Smooth muscle cell (in vitro differentiated cells): ENCODE data around the gene AHCYL1. TPM values are rescaled to one million over a fixed set of nuclear protein-coding genes. Genes with fewer than 3 reads are reported as not detected.

Experiments
- DNase-seq: peaks from one replicate; lab custom pipeline; 2025; ENCODE audit not compliant: unreplicated experiment; lab: John Stamatoyannopoulos, UW
- H2AFZ ChIP-seq: fragments of 200-600 bp; sonication (generic); 2 replicates; pipeline ENCODE4 v1.6.0; 2016; ENCODE audit warnings: antibody characterized with exemption, low read depth, mild to moderate bottlenecking
- H3F3A ChIP-seq: fragments of 200-600 bp; sonication (generic); 2 replicates; pipeline ENCODE4 v1.6.0; 2017; ENCODE audit warnings: antibody characterized with exemption, low read depth
- H3K27ac ChIP-seq: fragments of 200-600 bp; sonication (generic); 2 replicates; pipeline ENCODE4 v1.5.1; 2016; ENCODE audit warnings: low read depth, mild to moderate bottlenecking
- H3K27me3 ChIP-seq: fragments of 200-600 bp; sonication (generic); 2 replicates; pipeline ENCODE4 v1.6.1; 2016; ENCODE audit warnings: low read depth, mild to moderate bottlenecking
- H3K36me3 ChIP-seq: fragments of 200-600 bp; sonication (generic); 2 replicates; pipeline ENCODE4 v1.5.1; 2016; ENCODE audit warnings: low read depth
- H3K4me1 ChIP-seq: fragments of 200-600 bp; sonication (generic); 2 replicates; pipeline ENCODE4 v1.5.1; 2016; ENCODE audit warnings: low read depth
- H3K4me2 ChIP-seq: fragments of 200-600 bp; sonication (generic); 2 replicates; pipeline ENCODE4 v1.6.0; 2016; ENCODE audit warnings: mild to moderate bottlenecking
- H3K4me3 ChIP-seq: fragments of 200-600 bp; sonication (generic); 2 replicates; pipeline ENCODE4 v1.5.1; 2016; ENCODE audit warnings: mild to moderate bottlenecking
- H3K79me2 ChIP-seq: fragments of 200-600 bp; sonication (generic); 2 replicates; pipeline ENCODE4 v1.6.0; 2016; ENCODE audit warnings: low read depth, mild to moderate bottlenecking
- H3K9ac ChIP-seq: fragments of 200-600 bp; sonication (generic); 2 replicates; pipeline ENCODE4 v1.6.0; 2016; ENCODE audit warnings: low read depth
- H3K9me3 ChIP-seq: fragments of 200-600 bp; sonication (generic); replicated peaks from 2 replicates; pipeline ENCODE4 v1.5.1; 2016; ENCODE audit warnings: low read depth
- H4K20me1 ChIP-seq: fragments of 200-600 bp; sonication (generic); 2 replicates; pipeline ENCODE4 v1.6.0; 2016; ENCODE audit warnings: low read depth
- WGBS: methylation state at CpG from one replicate; pipeline ENCODE4 v1.1.7; 2016; ENCODE audit warnings: low lambda C conversion rate; 5-methylcytosine and 5-hydroxymethylcytosine counted together
- polyA plus RNA-seq: library from polyadenylated mRNA; unstranded; fragments of >200 nt; fragmentation: Nextera tagmentation; extraction: Ambion mirVana; gene quantifications from 2 replicates; pipeline ENCODE4 v1.2.1, GENCODE V29; 2016
- total RNA-seq: library from RNA; depleted of rRNA; stranded (reverse); fragments of >200 nt; gene quantifications from 2 replicates; pipeline ENCODE4 v1.2.3, GENCODE V29; 2014
- TF ChIP-seq, protein P1 (sequence below): fragments of 200-600 bp; sonication (generic); IDR thresholded peaks from 2 replicates; pipeline ENCODE4 v1.5.1; 2017; ENCODE audit warnings: borderline replicate concordance, mild to moderate bottlenecking, antibody characterized with exemption; ENCODE audit not compliant: insufficient read depth, poor library complexity, severe bottlenecking

AHCYL1 gene
- total and polyA plus RNA-seq, 2 experiments from 2014 or later, result 79.5 to 144 TPM

DNA sequence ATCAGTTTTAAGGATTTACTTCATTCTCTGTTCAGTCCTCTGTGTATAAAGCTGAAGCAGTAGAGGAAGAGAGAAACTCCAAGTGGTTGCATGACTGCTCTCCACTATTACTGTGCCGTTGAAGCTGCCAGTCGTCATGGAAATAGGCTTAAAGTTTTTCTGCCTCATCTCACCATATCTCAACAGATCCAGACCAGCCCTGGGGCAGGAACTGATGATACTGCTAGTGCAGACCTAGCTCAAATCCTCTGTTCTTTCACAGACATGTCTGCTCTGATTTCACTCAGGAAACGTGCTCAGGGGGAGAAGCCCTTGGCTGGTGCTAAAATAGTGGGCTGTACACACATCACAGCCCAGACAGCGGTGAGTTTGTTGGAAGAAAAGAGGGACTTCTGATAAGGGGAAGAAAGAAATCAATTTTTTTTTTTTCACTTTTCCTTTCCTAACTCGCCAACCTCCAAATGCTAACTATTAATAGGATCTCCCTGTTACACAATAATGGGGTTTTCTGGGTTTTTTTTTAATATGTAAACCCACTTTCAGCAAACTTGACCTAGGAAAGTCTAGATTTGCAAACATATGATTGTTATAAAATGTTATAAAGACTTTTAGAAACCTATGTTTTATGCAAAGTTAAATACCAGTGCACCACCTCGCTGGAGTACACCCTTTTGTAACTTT is 27.7 kb downstream of the AHCYL1 start:
- Histone ChIP-seq H3K9ac (peak overlapping the region; percentile 36), H2AFZ (no peak overlapping the region), H3K4me1 (peaks cover 5% of the 10 kb centered on the region), H3F3A (peaks cover 9% of the 10 kb centered on the region), H3K27me3 (no peaks in the 10 kb centered on the region), H3K4me3 (no peak overlapping the region), H4K20me1 (peaks cover 24% of the 10 kb centered on the region), H3K4me2 (no peak overlapping the region), H3K36me3 (peaks cover 28% of the 10 kb centered on the region), H3K9me3 (no peaks in the 10 kb centered on the region), H3K79me2 (peaks cover 32% of the 10 kb centered on the region), H3K27ac (peak overlapping the region; percentile 76)
- DNase-seq, result no peak
- TF ChIP-seq, protein P1, sequence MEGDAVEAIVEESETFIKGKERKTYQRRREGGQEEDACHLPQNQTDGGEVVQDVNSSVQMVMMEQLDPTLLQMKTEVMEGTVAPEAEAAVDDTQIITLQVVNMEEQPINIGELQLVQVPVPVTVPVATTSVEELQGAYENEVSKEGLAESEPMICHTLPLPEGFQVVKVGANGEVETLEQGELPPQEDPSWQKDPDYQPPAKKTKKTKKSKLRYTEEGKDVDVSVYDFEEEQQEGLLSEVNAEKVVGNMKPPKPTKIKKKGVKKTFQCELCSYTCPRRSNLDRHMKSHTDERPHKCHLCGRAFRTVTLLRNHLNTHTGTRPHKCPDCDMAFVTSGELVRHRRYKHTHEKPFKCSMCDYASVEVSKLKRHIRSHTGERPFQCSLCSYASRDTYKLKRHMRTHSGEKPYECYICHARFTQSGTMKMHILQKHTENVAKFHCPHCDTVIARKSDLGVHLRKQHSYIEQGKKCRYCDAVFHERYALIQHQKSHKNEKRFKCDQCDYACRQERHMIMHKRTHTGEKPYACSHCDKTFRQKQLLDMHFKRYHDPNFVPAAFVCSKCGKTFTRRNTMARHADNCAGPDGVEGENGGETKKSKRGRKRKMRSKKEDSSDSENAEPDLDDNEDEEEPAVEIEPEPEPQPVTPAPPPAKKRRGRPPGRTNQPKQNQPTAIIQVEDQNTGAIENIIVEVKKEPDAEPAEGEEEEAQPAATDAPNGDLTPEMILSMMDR, result no peak
- WGBS, result 41% methylated on average over 6 of the region's 6 CpGs

DNA sequence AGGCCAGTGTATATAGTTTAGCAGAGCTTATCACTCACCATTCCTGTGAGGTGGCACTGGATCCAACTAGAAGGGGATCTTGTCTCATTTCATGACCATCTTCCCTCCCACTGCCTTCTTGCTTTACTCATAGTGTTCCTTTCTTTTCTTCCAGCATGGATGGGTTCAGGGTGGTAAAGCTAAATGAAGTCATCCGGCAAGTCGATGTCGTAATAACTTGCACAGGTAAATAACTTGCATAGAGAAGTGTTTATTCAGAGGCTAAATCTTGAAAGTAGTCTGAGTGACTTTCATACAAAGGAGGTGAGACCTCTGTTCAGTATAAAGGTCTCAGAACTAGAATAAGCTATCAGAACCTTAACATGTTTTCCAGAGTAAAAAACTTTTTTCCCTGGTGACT is 33.2 kb downstream of the AHCYL1 start:
- peaks cover 62% of the 10 kb centered on the region for H3K36me3 ChIP-seq

GRCh38 chr1:110018396-110018795 is 33.8 kb downstream of the AHCYL1 start:
- peaks cover 64% of the 10 kb centered on the region for H3K36me3 ChIP-seq
- no peak for DNase-seq
- H3K27ac ChIP-seq, result no peak overlapping the region
- peaks cover 30% of the 10 kb centered on the region for H3F3A ChIP-seq
- WGBS, result 96% methylated on average over 9 of the region's 9 CpGs
- H4K20me1 ChIP-seq, result peaks cover 8% of the 10 kb centered on the region
- no peak overlapping the region for H3K9ac ChIP-seq
- peaks cover 1% of the 10 kb centered on the region for H3K79me2 ChIP-seq
- no peak overlapping the region for H3K4me3 ChIP-seq
- H2AFZ ChIP-seq, result no peak overlapping the region
- H3K4me2 ChIP-seq, result no peak overlapping the region
- no peaks in the 10 kb centered on the region for H3K4me1 ChIP-seq
- H3K9me3 ChIP-seq, result no peaks in the 10 kb centered on the region
- no peaks in the 10 kb centered on the region for H3K27me3 ChIP-seq
- TF ChIP-seq, protein P1, result no peak

More for the DNA sequence above, 33.2 kb downstream of the AHCYL1 start:
- H3K4me1 ChIP-seq, result no peaks in the 10 kb centered on the region
- no peak overlapping the region for H3K27ac ChIP-seq
- WGBS, result 87% methylated on average over 3 of the region's 3 CpGs
- peaks cover 10% of the 10 kb centered on the region for H4K20me1 ChIP-seq
- peaks cover 24% of the 10 kb centered on the region for H3F3A ChIP-seq
- DNase-seq, result no peak
- no peaks in the 10 kb centered on the region for H3K27me3 ChIP-seq
- peaks cover 7% of the 10 kb centered on the region for H3K79me2 ChIP-seq
- TF ChIP-seq, protein P1, result no peak
- no peak overlapping the region for H3K9ac ChIP-seq
- H3K4me2 ChIP-seq, result no peak overlapping the region
- H3K9me3 ChIP-seq, result no peaks in the 10 kb centered on the region
- H3K4me3 ChIP-seq, result no peak overlapping the region
- H2AFZ ChIP-seq, result no peak overlapping the region

DNA sequence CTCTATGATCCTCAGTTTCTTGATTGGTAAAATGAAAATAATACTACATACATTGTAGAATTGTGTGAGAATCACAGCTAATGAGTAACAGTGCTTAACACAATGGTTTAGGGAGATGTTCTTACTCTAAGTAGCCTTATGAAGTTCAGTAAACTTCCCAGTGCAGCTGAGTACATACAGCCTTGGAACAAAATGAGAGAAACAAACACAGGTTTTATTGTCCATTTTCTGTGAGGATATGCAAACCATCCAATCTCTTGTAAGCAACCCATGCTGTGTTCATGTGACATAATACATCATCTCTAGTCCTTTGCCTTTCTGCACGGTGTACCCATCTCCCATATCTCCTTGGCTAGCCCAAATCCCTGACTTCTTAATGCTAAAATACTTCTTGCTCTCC is 35.2 kb downstream of the AHCYL1 start:
- H3K9ac ChIP-seq, result no peak overlapping the region
- peaks cover 8% of the 10 kb centered on the region for H4K20me1 ChIP-seq
- no peak overlapping the region for H3K4me2 ChIP-seq
- WGBS, result 100% methylated on average over 1 of the region's 1 CpG
- H3K9me3 ChIP-seq, result no peaks in the 10 kb centered on the region
- no peak overlapping the region for H2AFZ ChIP-seq
- DNase-seq, result no peak
- no peaks in the 10 kb centered on the region for H3K27me3 ChIP-seq
- no peaks in the 10 kb centered on the region for H3K4me1 ChIP-seq
- H3K4me3 ChIP-seq, result no peak overlapping the region
- H3K27ac ChIP-seq, result no peak overlapping the region
- H3K36me3 ChIP-seq, result peaks cover 60% of the 10 kb centered on the region
- peaks cover 43% of the 10 kb centered on the region for H3F3A ChIP-seq
- no peaks in the 10 kb centered on the region for H3K79me2 ChIP-seq
- TF ChIP-seq, protein P1, result no peak
